Stimulated activated CD4-positive, alpha-beta T cell treated with anti-CD3 and anti-CD28 coated beads, Interleukin-12 subunit alpha, Interleukin-12 subunit beta, amount 100 ng/mL, for 24 hours (primary cell): ENCODE results near the gene EIF3F.

Source experiments
- DNase-seq, 2 experiments: peaks; one replicate each; pipeline ENCODE4 v3.0.0-alpha.2; 2020; ENCODE audit warnings: low read depth in 2 of 2

Gene EIF3F

GRCh38 chr11:7994581-7995278 is 7.6 kb downstream of the EIF3F start:
- no peak for DNase-seq

- no peak for DNase-seq
These were observed 12.7 kb downstream of the EIF3F start for GRCh38 chr11:7999795-8000194.

GRCh38 chr11:8000390-8000789 is 13.3 kb downstream of the EIF3F start:
- no peak for DNase-seq

GRCh38 chr11:8002676-8003075 is 15.5 kb downstream of the EIF3F start:
- DNase-seq = no peak

- DNase-seq = no peak
These were observed 16.1 kb downstream of the EIF3F start for GRCh38 chr11:8003187-8003586.

GRCh38 chr11:8004008-8004407 is 16.9 kb downstream of the EIF3F start:
- no peak for DNase-seq

- no peak for DNase-seq
These were observed 18.4 kb downstream of the EIF3F start for GRCh38 chr11:8005556-8005955.

- DNase-seq = peak in 1 of 2 experiments; percentile 41
These were observed 19.3 kb downstream of the EIF3F start for GRCh38 chr11:8006349-8006977.

GRCh38 chr11:8008212-8008611 is 21.1 kb downstream of the EIF3F start:
- no peak for DNase-seq

GRCh38 chr11:8009856-8010255 is 22.7 kb downstream of the EIF3F start:
- no peak for DNase-seq

- DNase-seq = no peak
These were observed 24.2 kb downstream of the EIF3F start for GRCh38 chr11:8011371-8011770.

- DNase-seq = no peak
These were observed 24.9 kb downstream of the EIF3F start for GRCh38 chr11:8011981-8012444.

- no peak for DNase-seq
These were observed 26.7 kb downstream of the EIF3F start for GRCh38 chr11:8013833-8014232.

- no peak for DNase-seq
These were observed 28.7 kb downstream of the EIF3F start for GRCh38 chr11:8015753-8016239.

GRCh38 chr11:8016440-8016839 is 29.3 kb downstream of the EIF3F start:
- DNase-seq = no peak

- DNase-seq = no peak
These were observed 29.9 kb downstream of the EIF3F start for GRCh38 chr11:8017071-8017470.

- DNase-seq = no peak
These were observed 30.9 kb downstream of the EIF3F start for GRCh38 chr11:8017894-8018483.

- peak; percentile 32 to 38 for DNase-seq
These were observed 31.6 kb downstream of the EIF3F start for GRCh38 chr11:8018484-8019313.

- DNase-seq = peak in 1 of 2 experiments; percentile 18
These were observed 32.4 kb downstream of the EIF3F start for GRCh38 chr11:8019314-8020243.

GRCh38 chr11:8020244-8020597 is 33.1 kb downstream of the EIF3F start:
- DNase-seq = no peak

GRCh38 chr11:8021920-8022319 is 34.8 kb downstream of the EIF3F start:
- DNase-seq = no peak
